Temporal lobe (tissue), 1 donor: ENCODE results near the gene MED1. TPM values are rescaled to one million over a fixed set of nuclear protein-coding genes. Genes with fewer than 3 reads are reported as not detected.

Source experiments
- total RNA-seq: library from RNA; depleted of rRNA; stranded (reverse); fragments of >200 nt; gene quantifications from one replicate; pipeline ENCODE4 v1.2.3, GENCODE V29; 2014

Gene MED1
- total RNA-seq, 1 donor from 2014 or later: 31.0 TPM

Other genes starting within 250 kb of the MED1 start
- gene STAC2, start 225.3 kb downstream of the MED1 start, total RNA-seq: 0.49 TPM
- 20.9 TPM for gene FBXL20, start 49.6 kb downstream of the MED1 start, total RNA-seq
- gene CDK12, start 10.2 kb upstream of the MED1 start, total RNA-seq: 19.7 TPM
- 74.5 TPM for gene NEUROD2, start 156.7 kb upstream of the MED1 start, total RNA-seq
- 20.7 TPM for gene PPP1R1B, start 175.7 kb upstream of the MED1 start, total RNA-seq
- 19.9 TPM for gene STARD3, start 185.9 kb upstream of the MED1 start, total RNA-seq
- gene TCAP, start 214.1 kb upstream of the MED1 start, total RNA-seq: 1.5 TPM
- 2.0 TPM for gene PNMT, start 217.2 kb upstream of the MED1 start, total RNA-seq
- gene PGAP3, start 236.8 kb upstream of the MED1 start, total RNA-seq: 7.9 TPM
- gene ERBB2, start 248.8 kb upstream of the MED1 start, total RNA-seq: 12.8 TPM